H1 (cell line): ENCODE measurements around the gene MYLK4.

ENCODE experiments used
- RFX5 ChIP-seq: IDR thresholded peaks from 2 replicates; pipeline ENCODE4 v1.6.1; 2011; ENCODE audit warnings: low read depth, low read length, improper control_type of control experiment, borderline replicate concordance
- TAF1 ChIP-seq: IDR thresholded peaks from 2 replicates; pipeline ENCODE4 v1.6.1; 2011; ENCODE audit warnings: mild to moderate bottlenecking, low read depth, low read length
- TF ChIP-seq, protein P1 (sequence below): IDR thresholded peaks from 2 replicates; pipeline ENCODE4 v1.6.1; 2011; ENCODE audit warnings: low read depth, mild to moderate bottlenecking, low read length; ENCODE audit not compliant: insufficient read depth
- TF ChIP-seq, protein P2 (sequence below), 3 experiments: IDR thresholded peaks; 1 replicate in 2 of 3; 2 replicates in 1 of 3; pipeline versions ENCODE4 v1.5.1 to v1.6.1; 2011; ENCODE audit warnings: low read length in 3 of 3, mild to moderate bottlenecking in 3 of 3, inconsistent platforms in 2 of 3, low read depth in 1 of 3, moderate library complexity in 1 of 3; ENCODE audit not compliant: insufficient read depth in 1 of 3; ENCODE audit errors: control extremely low read depth in 1 of 3

GRCh38 chr6:2791450-2791974 is 40.8 kb upstream of the MYLK4 start:
- no peak for TF ChIP-seq RFX5
- TF ChIP-seq, protein P1, sequence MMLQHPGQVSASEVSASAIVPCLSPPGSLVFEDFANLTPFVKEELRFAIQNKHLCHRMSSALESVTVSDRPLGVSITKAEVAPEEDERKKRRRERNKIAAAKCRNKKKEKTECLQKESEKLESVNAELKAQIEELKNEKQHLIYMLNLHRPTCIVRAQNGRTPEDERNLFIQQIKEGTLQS = no peak
- TF ChIP-seq, protein P2, sequence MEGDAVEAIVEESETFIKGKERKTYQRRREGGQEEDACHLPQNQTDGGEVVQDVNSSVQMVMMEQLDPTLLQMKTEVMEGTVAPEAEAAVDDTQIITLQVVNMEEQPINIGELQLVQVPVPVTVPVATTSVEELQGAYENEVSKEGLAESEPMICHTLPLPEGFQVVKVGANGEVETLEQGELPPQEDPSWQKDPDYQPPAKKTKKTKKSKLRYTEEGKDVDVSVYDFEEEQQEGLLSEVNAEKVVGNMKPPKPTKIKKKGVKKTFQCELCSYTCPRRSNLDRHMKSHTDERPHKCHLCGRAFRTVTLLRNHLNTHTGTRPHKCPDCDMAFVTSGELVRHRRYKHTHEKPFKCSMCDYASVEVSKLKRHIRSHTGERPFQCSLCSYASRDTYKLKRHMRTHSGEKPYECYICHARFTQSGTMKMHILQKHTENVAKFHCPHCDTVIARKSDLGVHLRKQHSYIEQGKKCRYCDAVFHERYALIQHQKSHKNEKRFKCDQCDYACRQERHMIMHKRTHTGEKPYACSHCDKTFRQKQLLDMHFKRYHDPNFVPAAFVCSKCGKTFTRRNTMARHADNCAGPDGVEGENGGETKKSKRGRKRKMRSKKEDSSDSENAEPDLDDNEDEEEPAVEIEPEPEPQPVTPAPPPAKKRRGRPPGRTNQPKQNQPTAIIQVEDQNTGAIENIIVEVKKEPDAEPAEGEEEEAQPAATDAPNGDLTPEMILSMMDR (IDR thresholded peaks at IDR 0.05; ENCODE audit: control extremely low read depth in 1 of 3, insufficient read depth in 1 of 3, low read depth in 1 of 3, low read length in 3 of 3) = no peak
- no peak for TF ChIP-seq TAF1
